D721Med (cell line): Measurements from ENCODE around the gene SSX7.
"Not testable (repeated sequence)": the region's sequence is repeated elsewhere in the genome, so short reads cannot be mapped to it uniquely, and the experiment has no call there.

Experiments used
- DNase-seq: peaks from one replicate; pipeline ENCODE4 v3.0.0; 2011; ENCODE audit warnings: low spot score; ENCODE audit not compliant: insufficient read length
- FAIRE-seq: peaks from 2 replicates; lab custom pipeline; 2011; peaks lifted over from hg19 to GRCh38; lab: Jason Lieb, UNC
- CTCF ChIP-seq: IDR thresholded peaks from 2 replicates; pipeline ENCODE4 v1.5.1; 2012; ENCODE audit warnings: mild to moderate bottlenecking, control low read depth; ENCODE audit not compliant: insufficient read depth; ENCODE audit errors: missing control alignments

Gene SSX7, protein sequence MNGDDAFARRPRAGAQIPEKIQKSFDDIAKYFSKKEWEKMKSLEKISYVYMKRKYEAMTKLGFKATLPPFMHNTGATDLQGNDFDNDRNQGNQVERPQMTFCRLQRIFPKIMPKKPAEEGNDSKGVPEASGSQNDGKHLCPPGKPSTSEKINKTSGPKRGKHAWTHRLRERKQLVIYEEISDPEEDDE

DNA sequence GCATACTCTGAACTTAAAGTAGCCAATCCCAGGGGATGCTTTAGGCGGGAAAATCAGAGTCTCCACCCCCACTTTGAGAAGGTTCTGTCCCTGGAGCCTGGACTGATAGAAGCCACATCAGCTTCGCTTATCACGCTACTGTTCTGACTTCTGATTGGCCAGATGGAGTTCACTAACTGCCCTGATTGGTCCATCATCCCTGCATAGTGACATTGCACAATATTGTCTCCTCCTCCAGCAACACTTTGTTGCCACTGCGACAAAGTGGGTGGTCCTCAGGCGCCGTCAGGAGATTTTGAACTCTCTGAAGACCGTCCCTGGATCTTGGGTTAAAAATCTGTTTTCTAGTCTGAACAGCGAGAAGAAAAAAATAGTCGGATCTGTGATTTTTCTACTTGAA lies at the start of gene SSX7:
Gene SSX7, minus strand, starts transcription at position 101 of the 400 bp plus-strand sequence. CDS start 1,428 bp downstream, outside the sequence.
- DNase-seq, FAIRE-seq: not testable (repeated sequence)

DNA sequence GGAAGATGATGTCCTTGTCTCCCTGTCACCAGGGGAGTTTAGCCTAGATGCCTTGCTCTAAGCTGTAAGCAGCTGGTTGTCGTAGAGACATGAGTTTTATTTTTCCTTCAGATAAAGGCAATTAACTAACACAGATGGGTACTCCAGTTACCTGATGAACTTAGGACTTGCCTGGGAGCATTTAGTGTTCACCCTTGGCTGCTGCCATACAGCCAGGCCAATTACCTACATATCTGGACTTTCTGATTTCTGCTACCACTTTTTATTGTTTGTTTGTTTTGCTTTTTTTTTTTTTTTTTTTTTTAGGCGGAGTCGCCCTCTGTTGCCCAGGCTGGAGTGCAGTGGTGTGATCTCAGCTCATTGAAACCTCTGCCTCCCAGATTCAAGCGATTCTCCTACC lies 37.3 kb upstream of the SSX7 start:
- DNase-seq, FAIRE-seq: not testable (repeated sequence)

- FAIRE-seq, result not testable (repeated sequence)
Measured at GRCh38 chrX:52662218-52662617, 7.5 kb upstream of the SSX7 start.

DNA sequence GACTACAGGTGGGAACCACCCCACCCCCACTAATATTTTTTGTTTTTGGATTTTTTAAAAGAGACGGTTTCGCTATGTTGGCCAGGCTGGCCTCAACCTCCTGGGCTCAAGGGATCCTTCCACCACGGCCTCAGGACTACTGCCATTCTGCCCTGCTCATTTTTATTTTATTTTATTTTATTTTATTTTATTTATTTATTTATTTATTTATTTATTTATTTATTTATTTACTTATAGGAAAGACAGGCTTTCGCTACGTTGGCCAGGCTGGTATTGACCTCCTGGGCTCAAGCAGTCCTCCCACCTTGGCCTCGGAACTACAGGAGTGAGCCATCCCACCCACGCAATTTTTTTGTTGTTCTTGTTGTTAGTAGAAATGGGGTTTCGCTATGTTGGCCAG lies 775 bp upstream of the SSX7 start:
- not testable (repeated sequence) for DNase-seq, FAIRE-seq

More at GRCh38 chrX:52662218-52662617, 7.5 kb upstream of the SSX7 start:
- DNase-seq, result not testable (repeated sequence)

GRCh38 chrX:52650676-52651075 lies 4.0 kb downstream of the SSX7 start:
- FAIRE-seq, DNase-seq: not testable (repeated sequence)

- not testable (repeated sequence) for DNase-seq, FAIRE-seq
Measured at GRCh38 chrX:52648956-52649355, 5.7 kb downstream of the SSX7 start.

GRCh38 chrX:52628483-52628882 lies 26.2 kb downstream of the SSX7 start:
- FAIRE-seq, result not testable (repeated sequence)

GRCh38 chrX:52620661-52621060 lies 34.0 kb downstream of the SSX7 start:
- not testable (repeated sequence) for DNase-seq, FAIRE-seq

More at GRCh38 chrX:52628483-52628882, 26.2 kb downstream of the SSX7 start:
- not testable (repeated sequence) for DNase-seq

- no peak for TF ChIP-seq CTCF
- FAIRE-seq (no peak), DNase-seq (no peak)
Measured at GRCh38 chrX:52608961-52609360, 45.7 kb downstream of the SSX7 start.

DNA sequence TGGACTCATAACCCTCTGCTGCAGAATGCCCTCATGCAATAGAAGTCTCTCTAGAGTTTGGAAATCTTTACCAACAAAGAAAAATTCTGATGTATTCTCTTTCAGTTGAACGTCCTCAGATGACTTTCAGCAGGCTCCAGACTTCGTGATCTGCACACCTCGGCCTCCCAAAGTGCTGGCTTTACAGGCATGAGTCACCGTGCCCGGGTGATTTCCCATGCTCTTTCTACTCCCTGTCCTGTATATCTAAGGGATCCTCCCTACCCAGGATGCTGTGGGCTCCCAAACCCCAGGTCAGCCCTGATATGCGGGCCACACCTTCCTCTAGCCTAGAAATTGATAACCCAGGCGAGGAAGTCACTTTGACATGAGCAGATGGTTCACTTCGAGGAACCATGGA lies 51.5 kb downstream of the SSX7 start:
- not testable (repeated sequence) for FAIRE-seq, DNase-seq

DNA sequence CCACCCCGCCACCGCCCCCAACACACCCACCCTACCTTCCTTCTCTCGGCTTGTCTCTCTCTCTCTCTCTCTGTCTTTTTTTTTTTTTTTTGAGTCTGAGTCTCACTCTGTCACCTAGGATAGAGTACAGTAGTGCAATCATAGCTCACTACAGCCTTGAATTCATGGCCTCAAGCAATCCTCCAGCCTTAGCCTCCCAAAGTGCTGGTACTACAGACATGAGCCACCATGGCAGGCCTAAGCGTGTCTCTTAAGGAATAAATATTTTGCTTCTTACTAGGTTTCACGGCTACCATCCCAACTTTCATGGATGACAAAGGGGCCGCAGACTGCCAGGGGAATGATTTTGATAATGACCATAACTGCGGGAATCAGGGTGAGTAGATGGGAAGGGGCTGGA lies 55.8 kb downstream of the SSX7 start:
- FAIRE-seq (no peak), DNase-seq (no peak)
- TF ChIP-seq CTCF, result no peak

GRCh38 chrX:52594658-52595057 lies 60.0 kb downstream of the SSX7 start:
- no peak for FAIRE-seq
- TF ChIP-seq CTCF, result no peak
- DNase-seq, result no peak
